Gastroesophageal sphincter (tissue), 3 donors: ENCODE measurements around the gene PARK7.

Experiments
- POLR2A ChIP-seq, 2 donors: fragments of 450-650 bp; IDR thresholded peaks; one replicate each; pipeline ENCODE4 v1.6.1; 2017; ENCODE audit warnings: antibody characterized with exemption in 2 of 2, mild to moderate bottlenecking in 2 of 2, moderate library complexity in 1 of 2
- POLR2AphosphoS5 ChIP-seq: sonication (generic); formaldehyde crosslinking; IDR thresholded peaks from one replicate; pipeline ENCODE4 v1.6.1; 2017; ENCODE audit warnings: antibody characterized with exemption
- TF ChIP-seq, protein P1 (sequence below), 4 experiments: fragments of 200-600 bp in 2 of 4; fragments of 450-650 bp in 2 of 4; sonication (generic) in 1 of 4; IDR thresholded peaks; one replicate each; pipeline ENCODE4 v1.5.1; 2017 to 2019; ENCODE audit warnings: antibody characterized with exemption in 4 of 4, mild to moderate bottlenecking in 2 of 4, moderate library complexity in 2 of 4

- TF ChIP-seq POLR2A (IDR thresholded peaks at IDR 0.05) (no peak), POLR2AphosphoS5 (no peak)
- TF ChIP-seq, protein P1, sequence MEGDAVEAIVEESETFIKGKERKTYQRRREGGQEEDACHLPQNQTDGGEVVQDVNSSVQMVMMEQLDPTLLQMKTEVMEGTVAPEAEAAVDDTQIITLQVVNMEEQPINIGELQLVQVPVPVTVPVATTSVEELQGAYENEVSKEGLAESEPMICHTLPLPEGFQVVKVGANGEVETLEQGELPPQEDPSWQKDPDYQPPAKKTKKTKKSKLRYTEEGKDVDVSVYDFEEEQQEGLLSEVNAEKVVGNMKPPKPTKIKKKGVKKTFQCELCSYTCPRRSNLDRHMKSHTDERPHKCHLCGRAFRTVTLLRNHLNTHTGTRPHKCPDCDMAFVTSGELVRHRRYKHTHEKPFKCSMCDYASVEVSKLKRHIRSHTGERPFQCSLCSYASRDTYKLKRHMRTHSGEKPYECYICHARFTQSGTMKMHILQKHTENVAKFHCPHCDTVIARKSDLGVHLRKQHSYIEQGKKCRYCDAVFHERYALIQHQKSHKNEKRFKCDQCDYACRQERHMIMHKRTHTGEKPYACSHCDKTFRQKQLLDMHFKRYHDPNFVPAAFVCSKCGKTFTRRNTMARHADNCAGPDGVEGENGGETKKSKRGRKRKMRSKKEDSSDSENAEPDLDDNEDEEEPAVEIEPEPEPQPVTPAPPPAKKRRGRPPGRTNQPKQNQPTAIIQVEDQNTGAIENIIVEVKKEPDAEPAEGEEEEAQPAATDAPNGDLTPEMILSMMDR (IDR thresholded peaks at IDR 0.05): no peak
These were observed 70.9 kb downstream of the PARK7 start for GRCh38 chr1:8032366-8032910.
